ENCODE data around the gene HDC.

HDC gene

DNA sequence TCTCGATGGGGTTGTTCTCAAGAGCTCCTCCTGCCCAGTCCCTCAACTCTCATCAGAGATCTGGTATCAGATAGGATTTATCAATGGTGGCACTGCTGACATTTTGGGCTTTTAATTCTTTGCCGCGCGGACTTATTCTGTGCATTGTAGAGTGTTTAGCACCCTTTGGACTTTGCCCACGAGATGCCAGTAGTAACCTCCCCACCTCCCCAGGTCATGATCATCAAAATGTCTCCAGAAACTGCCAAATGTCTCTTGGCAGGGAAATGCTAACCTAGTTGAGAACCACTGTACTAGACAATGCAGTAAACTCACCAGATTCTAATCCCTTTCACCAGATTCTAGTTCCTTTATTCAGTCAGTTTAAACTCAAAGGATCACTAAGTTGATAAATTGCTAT is 59.5 kb downstream of the HDC start:
- WGBS (ENCODE audit: insufficient coverage, insufficient read length) = no CpG with 5 or more reads among the region's 5 CpGs

DNA sequence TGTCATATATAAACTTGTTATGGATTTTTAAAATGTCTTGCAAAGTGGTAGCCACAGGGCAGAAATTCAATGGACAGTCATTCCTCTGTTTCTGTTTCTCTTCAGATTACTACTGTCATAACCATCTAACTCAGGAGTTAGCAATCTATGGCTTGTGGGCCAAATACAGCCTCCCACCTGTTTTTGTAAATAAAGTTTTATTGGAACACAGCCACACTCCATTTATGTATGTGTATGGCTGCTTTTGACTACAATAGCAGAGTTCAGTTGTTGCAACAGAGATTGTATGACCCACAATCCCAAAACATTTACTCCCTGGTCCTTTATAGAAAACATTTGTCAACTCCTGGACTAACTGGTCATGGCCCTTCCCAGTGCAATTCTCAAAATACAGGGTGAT is 63.5 kb downstream of the HDC start:
- DNase-seq (ENCODE audit: low read depth, low spot score) = no peak
- no peak overlapping the region for H3K27ac ChIP-seq (ENCODE audit: low read length)
- H3K36me3 ChIP-seq (ENCODE audit: control insufficient read depth, insufficient read depth, low read length) = no peaks in the 10 kb centered on the region
- no peaks in the 10 kb centered on the region; the same call in 1 of the 2 replicates for H3K4me1 ChIP-seq (ENCODE audit: control insufficient read depth, insufficient read depth, low read length)
- no peaks in the 10 kb centered on the region for H3K9me3 ChIP-seq (ENCODE audit: control insufficient read depth, insufficient read depth, low read length)
- H3K27me3 ChIP-seq (ENCODE audit: control insufficient read depth, insufficient read depth, low read length) = no peaks in the 10 kb centered on the region
- no peak overlapping the region for H3K4me3 ChIP-seq (ENCODE audit: low read length)

More for the DNA sequence above, 59.5 kb downstream of the HDC start:
- no peaks in the 10 kb centered on the region for H3K27me3 ChIP-seq (ENCODE audit: control insufficient read depth, insufficient read depth, low read length)
- H3K4me1 ChIP-seq (ENCODE audit: control insufficient read depth, insufficient read depth, low read length) = peaks cover 3% of the 10 kb centered on the region; the same call in 1 of the 2 replicates
- no peak overlapping the region for H3K27ac ChIP-seq (ENCODE audit: low read length)
- no peak overlapping the region for H3K4me3 ChIP-seq (ENCODE audit: low read length)
- no peak for DNase-seq (ENCODE audit: low read depth, low spot score)
- H3K36me3 ChIP-seq (ENCODE audit: control insufficient read depth, insufficient read depth, low read length) = no peaks in the 10 kb centered on the region
- no peaks in the 10 kb centered on the region for H3K9me3 ChIP-seq (ENCODE audit: control insufficient read depth, insufficient read depth, low read length)

DNA sequence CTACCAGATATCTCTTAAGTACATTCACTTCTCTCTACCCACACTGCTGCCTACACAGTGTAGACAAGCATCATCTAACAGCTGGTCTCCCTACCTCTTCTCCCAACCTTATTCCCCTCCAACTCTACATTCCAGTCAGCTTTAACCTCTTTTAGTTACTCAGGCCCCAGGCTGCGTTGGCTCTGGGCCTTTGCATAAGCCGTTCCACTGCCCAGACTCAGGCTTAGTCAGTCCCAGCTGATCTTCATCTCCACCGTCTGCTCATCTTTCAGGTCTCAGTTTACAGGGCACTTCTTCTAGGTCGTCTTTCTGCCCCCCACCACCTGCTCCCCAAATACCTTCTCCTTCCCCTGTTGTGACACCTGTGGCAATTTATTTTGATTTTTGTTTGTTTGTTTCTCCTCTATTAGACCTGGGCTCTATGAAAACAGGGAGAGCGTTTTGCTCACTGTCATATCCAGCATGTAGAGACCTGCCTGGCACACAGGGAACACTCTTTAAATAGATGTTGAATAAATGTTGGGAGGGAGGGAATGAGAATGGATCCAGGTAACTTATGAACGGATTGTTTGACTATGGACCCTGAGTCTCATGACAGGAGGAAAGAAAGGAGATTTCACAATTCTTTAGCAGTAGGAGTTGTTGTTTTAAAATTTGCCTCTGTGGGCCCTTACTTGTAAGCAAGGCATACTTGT is 72.5 kb downstream of the HDC start:
- Histone ChIP-seq H3K27me3 (ENCODE audit: control insufficient read depth, insufficient read depth, low read length) (no peaks in the 10 kb centered on the region), H3K4me1 (ENCODE audit: control insufficient read depth, insufficient read depth, low read length) (no peaks in the 10 kb centered on the region), H3K36me3 (ENCODE audit: control insufficient read depth, insufficient read depth, low read length) (no peaks in the 10 kb centered on the region), H3K27ac (ENCODE audit: low read length) (no peak overlapping the region), H3K4me3 (ENCODE audit: low read length) (no peak overlapping the region), H3K9me3 (ENCODE audit: control insufficient read depth, insufficient read depth, low read length) (no peaks in the 10 kb centered on the region)
- no peak for DNase-seq (ENCODE audit: low read depth, low spot score)
- no CpG with 5 or more reads among the region's 6 CpGs for WGBS (ENCODE audit: insufficient coverage, insufficient read length)

DNA sequence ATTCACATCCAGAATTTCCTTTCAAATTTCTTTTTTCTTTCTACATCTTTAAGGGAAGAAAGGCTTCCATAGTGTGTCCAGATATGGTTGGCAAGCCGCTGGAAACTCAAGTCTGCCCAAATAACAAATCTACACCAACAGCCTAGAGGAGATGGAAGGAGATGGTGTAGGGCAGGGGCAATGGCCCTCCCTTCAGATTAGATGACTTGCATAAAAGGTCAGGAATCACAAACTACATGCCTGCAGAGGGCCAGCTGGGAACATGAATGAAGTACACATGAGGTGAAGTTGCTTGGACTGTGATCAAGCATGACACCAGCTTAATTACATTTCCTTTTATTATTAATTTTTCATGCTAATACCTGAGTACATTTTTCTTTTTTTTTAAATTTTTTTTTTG is 73.4 kb downstream of the HDC start:
- Histone ChIP-seq H3K4me3 (ENCODE audit: low read length) (no peak overlapping the region), H3K27me3 (ENCODE audit: control insufficient read depth, insufficient read depth, low read length) (no peaks in the 10 kb centered on the region), H3K4me1 (ENCODE audit: control insufficient read depth, insufficient read depth, low read length) (no peaks in the 10 kb centered on the region), H3K9me3 (ENCODE audit: control insufficient read depth, insufficient read depth, low read length) (no peaks in the 10 kb centered on the region), H3K27ac (ENCODE audit: low read length) (no peak overlapping the region), H3K36me3 (ENCODE audit: control insufficient read depth, insufficient read depth, low read length) (no peaks in the 10 kb centered on the region)
- DNase-seq (ENCODE audit: low read depth, low spot score) = no peak
- WGBS (ENCODE audit: insufficient coverage, insufficient read length) = no CpG with 5 or more reads among the region's 1 CpG

Measured in iPS DF 6.9 (cell line).